Ovary (tissue), 10 donors: ENCODE results near the gene GATB. TPM values are rescaled to one million over a fixed set of nuclear protein-coding genes. Genes with fewer than 3 reads are reported as not detected.

Experiments
- DNase-seq, 5 donors: peaks; one replicate each; pipeline ENCODE4 v3.0.0-alpha.2; 2019 to 2020
- H3K27ac ChIP-seq, 2 donors: fragments of 200-600 bp; one replicate each; pipeline versions ENCODE4 v1.5.1 to v1.8.0; 2019 to 2022
- H3K27me3 ChIP-seq: fragments of 200-600 bp; one replicate; pipeline ENCODE4 v1.8.0; 2022
- H3K36me3 ChIP-seq: fragments of 200-600 bp; sonication (generic); one replicate; pipeline ENCODE4 v1.5.1; 2019
- H3K4me1 ChIP-seq: one replicate; pipeline ENCODE4 v1.8.1; 2013; ENCODE audit warnings: mild to moderate bottlenecking, moderate library complexity; ENCODE audit not compliant: insufficient read depth
- H3K4me3 ChIP-seq: fragments of 200-600 bp; sonication (generic); one replicate; pipeline ENCODE4 v1.5.1; 2017
- H3K9me3 ChIP-seq, 2 donors: fragments of 200-600 bp in 1 of 2; sonication (generic) in 1 of 2; one replicate each; pipeline versions ENCODE4 v1.5.1 to v1.8.1; 2013 to 2019; ENCODE audit warnings: mild to moderate bottlenecking in 1 of 2, moderate library complexity in 1 of 2
- EP300 ChIP-seq: sonication (generic); formaldehyde crosslinking; IDR thresholded peaks from one replicate; pipeline ENCODE4 v1.6.1; 2017; ENCODE audit warnings: antibody characterized with exemption
- POLR2A ChIP-seq: fragments of 450-650 bp; IDR thresholded peaks from one replicate; pipeline ENCODE4 v1.6.1; 2017; ENCODE audit warnings: antibody characterized with exemption, mild to moderate bottlenecking, moderate library complexity
- WGBS, 3 donors: extraction: QIAGEN DNeasy Blood & Tissue Kit in 1 of 3; methylation state at CpG; one replicate each; pipeline versions ENCODE4 v1.1.5 to v1.1.7; 2013 to 2017; 5-methylcytosine and 5-hydroxymethylcytosine counted together
- intact Hi-C, 4 donors: fragments of 100-400 bp; cut with DNase I; formaldehyde crosslinking; loops; one replicate each; pipeline versions ENCODE4 v1.11.0 to v1.15.1; 2022 to 2023
- long read RNA-seq, 3 donors: library from polyadenylated mRNA in 2 of 3; unstranded in 2 of 3; transcript quantifications; one replicate each; pipeline ENCODE4 v2.0.0 and lab custom pipeline, GENCODE V29; 2021 to 2026
- polyA plus RNA-seq, 2 donors: library from polyadenylated mRNA; stranded (reverse); fragments of 200-250 nt in 1 of 2; fragments of 350-450 nt in 1 of 2; fragmentation: Illumina TruSeq in 1 of 2; extraction: RNeasy Lipid Tissue Mini Kit (QIAGEN cat#74804) in 1 of 2; gene quantifications; one replicate each; pipeline ENCODE4 v1.2.3, GENCODE V29; 2013 to 2014
- total RNA-seq, 7 donors: library from RNA; depleted of rRNA in 2 of 7; stranded (reverse); fragments of >200 nt in 2 of 7; fragmentation: NEBNext Ultra II Directional in 3 of 7; extraction: Animal tissue kit (Norgen Biotek cat#: 25700) in 3 of 7; gene quantifications; one replicate each; pipeline versions ENCODE4 v1.1.0 to v1.2.4, GENCODE V29; 2016 to 2023
- TF ChIP-seq, protein P1 (sequence below), 3 donors: fragments of 450-650 bp in 2 of 3; fragments of 200-600 bp in 1 of 3; IDR thresholded peaks; one replicate each; pipeline versions ENCODE4 v1.5.1 to v1.8.0; 2016 to 2022; ENCODE audit warnings: antibody characterized with exemption in 3 of 3, mild to moderate bottlenecking in 1 of 3
- donor health status: DM: no; HTN: no; CAD: no; lungs with moderate emphysema.
- donor health status: DM: no; HTN: no; CAD: no.
- donor health status: Bipolar disorder and iron deficiency.
- donor health status: DM: yes; HTN: yes; CAD: no.
- donor health status: DM: no; HTN: no; CAD: no.
- donor health status: DM: yes; HTN: yes; CAD: no.

The GATB gene, protein sequence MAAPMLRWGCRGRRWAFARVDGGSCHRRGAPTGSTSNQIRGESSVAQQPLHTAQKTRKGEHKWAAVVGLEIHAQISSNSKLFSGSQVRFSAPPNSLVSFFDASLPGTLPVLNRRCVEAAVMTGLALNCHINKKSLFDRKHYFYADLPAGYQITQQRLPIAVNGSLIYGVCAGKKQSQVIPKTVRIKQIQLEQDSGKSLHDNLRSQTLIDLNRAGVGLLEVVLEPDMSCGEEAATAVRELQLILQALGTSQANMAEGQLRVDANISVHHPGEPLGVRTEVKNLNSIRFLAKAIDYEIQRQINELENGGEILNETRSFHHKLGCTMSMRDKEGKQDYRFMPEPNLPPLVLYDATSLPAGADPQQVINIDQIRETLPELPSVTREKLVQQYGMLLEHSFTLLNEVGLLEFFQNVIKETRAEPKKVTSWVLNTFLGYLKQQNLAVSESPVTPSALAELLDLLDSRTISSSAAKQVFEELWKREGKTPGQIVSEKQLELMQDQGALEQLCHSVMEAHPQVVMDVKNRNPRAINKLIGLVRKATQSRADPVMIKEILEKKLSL
- 10 to 100 TPM; 10.0 to 21.3 (median 13.0) TPM for total RNA-seq
- polyA plus RNA-seq, result 10 to 100 TPM; 10.3 to 21.0 TPM
- long read RNA-seq, donor 1, transcript GATB-201 (13 exons, 2,385 nt), result major isoform, 66 of 75 reads
- long read RNA-seq, donor 1, partial matches to known transcripts, result 2 of 75 reads
- long read RNA-seq, donor 1, other reads (novel, unspliced or antisense), result 6 of 75 reads
- long read RNA-seq, donor 2, partial matches to known transcripts, result 0 of 4 reads
- long read RNA-seq, donor 2, other reads (novel, unspliced or antisense), result 0 of 4 reads
- long read RNA-seq, donor 3, transcript GATB-201 (13 exons, 2,385 nt), result major isoform, 15 of 24 reads
- long read RNA-seq, donor 3, partial matches to known transcripts, result 2 of 24 reads
- long read RNA-seq, donor 3, other reads (novel, unspliced or antisense), result 5 of 24 reads

- Histone ChIP-seq H3K4me3 (peak within 1 kb of the TSS; percentile 62), H3K36me3 (no peaks in the 10 kb centered on the region), H3K4me1 (peaks cover 3% of the 10 kb centered on the region), H3K9me3 (no peaks in the 10 kb centered on the region), H3K27me3 (no peaks in the 10 kb centered on the region), H3K27ac (no peak within 1 kb of the TSS)
- WGBS, 3 donors, result 2 to 5% (median 4%) methylated on average over 35 of the region's 35 CpGs
- TF ChIP-seq, protein P1, sequence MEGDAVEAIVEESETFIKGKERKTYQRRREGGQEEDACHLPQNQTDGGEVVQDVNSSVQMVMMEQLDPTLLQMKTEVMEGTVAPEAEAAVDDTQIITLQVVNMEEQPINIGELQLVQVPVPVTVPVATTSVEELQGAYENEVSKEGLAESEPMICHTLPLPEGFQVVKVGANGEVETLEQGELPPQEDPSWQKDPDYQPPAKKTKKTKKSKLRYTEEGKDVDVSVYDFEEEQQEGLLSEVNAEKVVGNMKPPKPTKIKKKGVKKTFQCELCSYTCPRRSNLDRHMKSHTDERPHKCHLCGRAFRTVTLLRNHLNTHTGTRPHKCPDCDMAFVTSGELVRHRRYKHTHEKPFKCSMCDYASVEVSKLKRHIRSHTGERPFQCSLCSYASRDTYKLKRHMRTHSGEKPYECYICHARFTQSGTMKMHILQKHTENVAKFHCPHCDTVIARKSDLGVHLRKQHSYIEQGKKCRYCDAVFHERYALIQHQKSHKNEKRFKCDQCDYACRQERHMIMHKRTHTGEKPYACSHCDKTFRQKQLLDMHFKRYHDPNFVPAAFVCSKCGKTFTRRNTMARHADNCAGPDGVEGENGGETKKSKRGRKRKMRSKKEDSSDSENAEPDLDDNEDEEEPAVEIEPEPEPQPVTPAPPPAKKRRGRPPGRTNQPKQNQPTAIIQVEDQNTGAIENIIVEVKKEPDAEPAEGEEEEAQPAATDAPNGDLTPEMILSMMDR (IDR thresholded peaks at IDR 0.05), result peak; percentile 12 to 43 (median 14)
- TF ChIP-seq EP300 (no peak), POLR2A (no peak)
- intact Hi-C loops, result no loop called here
- peak; percentile 89 to 92 (median 91) for DNase-seq
Measured at GRCh38 chr4:151760712-151761661, at the start of gene GATB. GATB (minus strand) TSS chr4:151761007; CDS start chr4:151760982, 25 bp downstream.

DNA sequence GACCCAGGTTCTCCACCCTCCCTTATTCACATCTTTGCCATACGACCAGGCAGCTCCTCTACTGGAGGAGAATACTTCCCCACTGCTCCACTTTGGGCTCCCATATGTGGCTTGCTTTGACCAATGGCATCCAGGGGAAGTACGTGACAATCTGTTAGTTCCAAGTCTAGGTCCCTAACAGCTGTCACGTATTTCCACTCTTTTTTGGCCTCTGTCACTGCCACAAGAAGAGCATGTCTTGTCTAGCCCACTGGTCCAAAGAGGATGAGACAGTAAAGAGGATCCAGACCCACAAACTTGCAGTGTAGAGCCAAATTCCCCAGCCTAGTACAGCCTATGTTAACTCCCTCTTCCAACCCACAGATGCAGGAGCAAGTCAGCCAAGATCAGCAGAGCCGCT, 49.7 kb upstream of the GATB start:
- no peak for DNase-seq
- Histone ChIP-seq H3K27me3 (no peaks in the 10 kb centered on the region), H3K27ac (no peak overlapping the region), H3K4me3 (no peak overlapping the region), H3K4me1 (no peaks in the 10 kb centered on the region), H3K9me3 (no peaks in the 10 kb centered on the region), H3K36me3 (no peaks in the 10 kb centered on the region)
- TF ChIP-seq EP300, result no peak
- TF ChIP-seq POLR2A, result no peak
- TF ChIP-seq, protein P1 (IDR thresholded peaks at IDR 0.05), result no peak
- intact Hi-C loops, result no loop called here
- 76 to 87% (median 83%) methylated on average over 4 of the region's 4 CpGs for WGBS, 3 donors

DNA sequence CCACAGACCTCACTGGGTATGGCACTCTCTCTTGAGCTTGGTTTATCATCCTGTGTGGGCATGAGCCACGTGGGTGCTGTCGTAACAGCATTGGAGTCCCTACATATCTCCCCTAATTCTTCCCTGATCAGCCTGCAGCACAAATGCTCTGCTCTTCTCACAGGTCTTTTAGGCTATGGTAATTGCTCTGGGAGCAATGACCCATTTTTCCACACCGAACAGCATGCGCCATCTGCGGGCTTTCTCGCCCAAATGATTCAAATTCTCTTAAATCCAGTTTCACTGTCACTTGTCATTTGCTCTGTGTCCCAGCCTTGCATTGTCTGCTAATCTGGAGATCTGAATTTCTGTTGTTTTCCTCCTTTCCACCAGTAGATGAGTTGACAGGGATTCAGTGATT, 48.9 kb upstream of the GATB start:
- TF ChIP-seq POLR2A, result no peak
- TF ChIP-seq, protein P1 (IDR thresholded peaks at IDR 0.05), result no peak
- TF ChIP-seq EP300, result no peak
- Histone ChIP-seq H3K4me1 (no peaks in the 10 kb centered on the region), H3K27ac (no peak overlapping the region), H3K9me3 (no peaks in the 10 kb centered on the region), H3K36me3 (no peaks in the 10 kb centered on the region), H3K27me3 (no peaks in the 10 kb centered on the region), H3K4me3 (no peak overlapping the region)
- 90 to 93% (median 92%) methylated on average over 6 of the region's 6 CpGs for WGBS, 3 donors
- intact Hi-C loops, result no loop called here
- DNase-seq, result no peak

DNA sequence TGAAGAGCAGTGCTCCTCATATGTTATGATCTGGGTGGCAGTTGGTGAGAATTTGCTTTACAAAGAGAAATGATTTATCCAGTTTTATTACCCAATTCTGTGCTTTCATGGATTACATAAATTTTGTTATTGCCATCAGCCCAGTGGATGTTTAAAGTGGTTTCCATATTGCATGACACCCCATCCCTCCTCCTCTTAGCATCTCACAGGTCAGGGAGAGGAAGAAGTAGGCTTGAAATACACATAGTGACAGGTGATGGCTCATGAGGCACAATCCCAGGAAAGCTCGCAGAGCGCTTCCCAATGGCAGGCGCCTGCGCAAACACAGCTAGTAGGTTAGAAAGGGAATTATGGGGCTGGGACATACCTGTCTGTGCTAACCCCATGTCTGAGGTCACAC, 47.7 kb upstream of the GATB start:
- no peaks in the 10 kb centered on the region for H3K9me3 ChIP-seq
- H3K4me1 ChIP-seq, result no peaks in the 10 kb centered on the region
- no peak overlapping the region for H3K4me3 ChIP-seq
- TF ChIP-seq EP300 (no peak), POLR2A (no peak)
- TF ChIP-seq, protein P1 (IDR thresholded peaks at IDR 0.05), result no peak
- H3K27ac ChIP-seq, result no peak overlapping the region
- no peak for DNase-seq
- H3K36me3 ChIP-seq, result no peaks in the 10 kb centered on the region
- WGBS, 3 donors, result 97 to 99% (median 98%) methylated on average over 4 of the region's 4 CpGs
- intact Hi-C loops, result no loop called here
- H3K27me3 ChIP-seq, result no peaks in the 10 kb centered on the region
